T follicular helper cell (primary cell): ENCODE measurements around the gene SENP1.

Experiments used
- DNase-seq: peaks from one replicate; pipeline ENCODE4 v3.0.0-alpha.2; 2020; ENCODE audit warnings: low read depth

Gene SENP1

DNA sequence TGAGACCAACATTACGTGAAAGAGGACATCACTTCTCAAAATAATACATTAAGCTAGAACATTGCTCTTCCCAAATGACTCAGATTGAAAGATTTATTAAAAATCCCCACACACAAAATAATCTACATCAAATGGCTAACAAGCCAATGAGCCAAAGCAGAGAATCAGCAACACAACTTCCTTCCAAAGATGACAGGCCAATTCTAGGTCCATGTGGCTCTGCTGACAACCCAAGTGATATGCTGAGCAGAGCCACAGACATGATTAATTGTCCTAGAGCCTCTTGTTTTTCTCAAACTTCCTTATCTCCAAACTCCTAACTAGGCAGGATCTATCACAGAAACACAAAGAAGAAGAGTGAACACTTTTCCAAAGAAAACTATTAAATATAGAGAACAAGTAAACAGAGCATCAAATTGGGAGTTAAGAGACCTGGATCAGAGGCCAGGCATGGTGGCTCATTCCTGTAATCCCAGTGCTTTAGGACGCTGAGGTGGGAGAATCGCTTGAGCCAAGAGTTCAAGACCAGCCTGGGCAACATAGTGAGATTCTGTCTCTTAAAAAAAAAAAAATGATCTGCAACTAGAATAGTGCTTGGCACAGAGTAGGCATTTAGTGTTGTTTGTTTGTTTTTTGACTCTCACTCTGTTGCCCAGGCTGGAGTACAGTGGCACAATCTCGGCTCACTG lies 38.5 kb downstream of the SENP1 start:
- no peak for DNase-seq

GRCh38 chr12:48065041-48065440 lies 40.8 kb downstream of the SENP1 start:
- no peak for DNase-seq

DNA sequence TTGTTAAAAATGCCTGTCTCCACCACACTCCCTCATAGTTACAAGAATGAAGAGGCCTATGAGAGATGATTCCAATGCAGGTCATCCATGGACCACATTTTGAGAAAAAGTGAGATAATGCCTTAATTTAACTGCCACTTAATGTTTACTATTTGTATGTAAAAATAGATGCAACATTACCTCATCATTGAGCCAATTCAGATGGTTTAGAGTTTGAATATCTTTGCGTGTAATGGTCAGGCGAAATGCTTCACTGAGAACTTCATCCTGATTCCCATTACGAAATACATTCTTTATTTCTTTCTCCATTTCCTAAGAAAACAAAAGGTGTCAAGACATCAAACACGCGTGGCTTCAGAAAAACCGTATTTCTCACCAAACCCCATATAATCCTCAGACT lies 42.3 kb downstream of the SENP1 start:
- DNase-seq = no peak

GRCh38 chr12:48061938-48062719 lies 43.8 kb downstream of the SENP1 start:
- no peak for DNase-seq

DNA sequence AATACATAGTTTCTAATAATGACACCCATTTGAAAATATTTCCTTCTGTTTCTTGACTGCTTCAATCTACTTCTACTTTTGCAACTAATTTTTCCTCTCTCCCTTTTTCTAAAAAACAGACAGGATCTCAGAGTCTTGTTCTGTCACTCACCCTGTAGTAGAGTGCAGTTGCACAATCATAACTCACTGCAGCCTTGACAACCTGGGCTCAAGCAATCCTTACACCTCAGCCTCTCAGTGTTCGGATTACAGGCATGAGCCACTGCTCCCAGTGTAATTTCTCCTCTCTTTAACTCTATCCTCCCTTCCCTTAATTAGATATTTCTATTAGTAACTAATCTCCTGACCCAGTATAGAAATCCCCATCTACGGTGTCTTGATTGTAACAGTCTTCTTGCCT lies 45.4 kb downstream of the SENP1 start:
- DNase-seq = no peak

DNA sequence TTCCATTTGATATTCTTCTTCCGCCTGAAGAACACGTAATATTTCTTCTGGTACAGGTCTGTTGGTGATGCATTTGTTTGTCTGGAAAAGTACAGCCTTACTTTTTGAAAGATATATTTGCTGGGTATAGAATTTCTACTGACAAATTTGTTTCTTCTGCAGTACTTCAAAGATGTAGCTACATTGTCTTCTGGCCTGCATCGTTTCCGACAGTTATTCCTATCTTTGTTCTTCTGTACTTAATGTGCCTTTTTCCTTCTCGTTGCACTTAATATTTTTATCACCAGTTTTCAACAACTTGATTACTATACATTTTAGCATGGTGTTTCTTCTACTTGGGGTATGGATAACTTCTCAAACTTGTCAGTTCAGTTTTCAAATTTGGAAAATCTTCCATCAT lies 47.1 kb downstream of the SENP1 start:
- no peak for DNase-seq

GRCh38 chr12:48054955-48055821 lies 50.7 kb downstream of the SENP1 start:
- no peak for DNase-seq

GRCh38 chr12:48053883-48054282 lies 52.0 kb downstream of the SENP1 start:
- DNase-seq = no peak

- no peak for DNase-seq
These were observed 52.8 kb downstream of the SENP1 start for GRCh38 chr12:48053122-48053521.

GRCh38 chr12:48051681-48052080 lies 54.2 kb downstream of the SENP1 start:
- DNase-seq = no peak

DNA sequence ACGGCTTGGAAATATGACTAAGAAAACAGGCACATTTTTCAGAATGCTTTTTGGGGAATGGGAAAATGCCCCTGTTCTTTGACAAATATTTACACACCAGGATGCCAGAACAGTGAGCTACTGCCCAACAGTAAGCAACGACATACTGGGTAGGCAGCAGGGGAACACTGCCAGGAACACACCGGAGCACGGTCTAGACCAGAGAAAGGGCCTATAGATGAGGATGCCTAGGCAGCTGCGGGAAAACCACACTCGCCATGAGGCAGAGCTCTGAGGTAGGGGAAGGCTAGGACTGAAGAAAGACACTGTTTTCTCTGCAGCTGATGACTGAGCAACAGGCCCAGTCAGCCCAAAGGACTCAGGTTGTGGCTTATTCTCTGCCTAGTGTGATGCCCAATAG lies 55.7 kb downstream of the SENP1 start:
- DNase-seq = no peak

DNA sequence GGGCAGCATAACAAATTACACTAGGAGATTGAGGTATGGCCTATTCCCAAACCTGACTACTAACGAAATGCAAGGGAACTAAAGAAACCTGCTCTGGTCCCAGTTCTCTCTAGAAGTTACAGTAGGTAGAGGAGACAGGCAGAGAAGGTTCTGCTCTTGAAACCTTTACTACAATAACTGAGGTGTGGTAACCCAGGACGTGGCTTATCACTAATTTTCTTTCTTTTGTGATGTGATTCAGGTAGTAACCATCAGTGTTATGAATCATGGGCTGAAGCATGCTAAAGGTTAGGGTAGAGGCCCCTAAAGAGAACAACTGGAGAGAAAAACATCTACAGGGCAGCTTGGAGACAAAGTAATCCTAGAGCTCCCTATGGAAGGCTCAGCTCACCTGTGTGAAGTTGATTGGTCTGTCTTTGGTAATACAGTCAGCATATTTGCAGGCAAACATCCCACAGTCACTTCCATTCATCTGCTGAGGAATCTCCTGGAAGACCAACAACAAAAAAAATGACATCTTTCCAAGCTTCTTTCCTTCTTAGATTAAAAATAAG lies 59.8 kb downstream of the SENP1 start:
- DNase-seq = no peak

- DNase-seq = no peak
These were observed 60.6 kb downstream of the SENP1 start for GRCh38 chr12:48045061-48045846.

- DNase-seq = no peak
These were observed 61.5 kb downstream of the SENP1 start for GRCh38 chr12:48044396-48044795.

GRCh38 chr12:48043771-48044170 lies 62.1 kb downstream of the SENP1 start:
- DNase-seq = no peak

DNA sequence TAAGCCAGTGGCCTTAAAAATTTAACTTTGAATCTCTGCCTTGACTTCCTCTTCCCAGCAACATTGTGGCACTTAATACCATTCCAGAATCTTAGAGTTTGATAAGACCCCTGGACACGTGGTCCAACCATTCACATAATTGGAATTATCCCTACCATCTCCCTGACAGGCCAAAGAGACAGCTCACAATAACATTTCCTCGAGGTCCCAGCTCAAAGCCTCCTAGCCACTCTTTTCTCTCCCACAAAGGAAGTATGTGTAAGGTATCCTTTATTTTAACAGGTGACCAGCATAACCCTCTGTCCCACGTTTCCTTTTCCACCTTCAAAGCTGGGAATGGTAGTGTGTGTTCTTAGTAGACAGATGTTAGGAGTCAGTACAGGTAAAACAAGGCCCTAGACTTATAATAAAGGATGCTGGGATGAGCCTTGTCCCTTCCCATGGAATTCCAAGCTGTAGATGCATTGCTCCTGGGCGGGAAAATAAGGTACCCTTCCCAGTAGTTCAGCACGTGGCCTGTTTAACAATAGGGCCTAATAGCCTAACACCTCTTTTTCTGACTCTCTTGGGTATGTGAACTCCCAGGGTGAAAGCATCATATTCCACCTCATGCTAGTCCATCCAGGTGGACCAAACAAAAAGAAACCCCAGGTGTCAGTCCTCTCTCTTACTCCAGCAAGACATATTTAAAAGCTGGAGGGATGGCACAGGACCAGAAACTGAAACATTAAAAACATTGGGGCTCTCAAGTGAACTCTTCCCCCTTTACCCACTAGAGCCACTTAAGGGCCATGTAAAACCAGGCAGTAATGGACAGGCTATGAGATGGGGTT lies 64.1 kb downstream of the SENP1 start:
- DNase-seq = no peak

DNA sequence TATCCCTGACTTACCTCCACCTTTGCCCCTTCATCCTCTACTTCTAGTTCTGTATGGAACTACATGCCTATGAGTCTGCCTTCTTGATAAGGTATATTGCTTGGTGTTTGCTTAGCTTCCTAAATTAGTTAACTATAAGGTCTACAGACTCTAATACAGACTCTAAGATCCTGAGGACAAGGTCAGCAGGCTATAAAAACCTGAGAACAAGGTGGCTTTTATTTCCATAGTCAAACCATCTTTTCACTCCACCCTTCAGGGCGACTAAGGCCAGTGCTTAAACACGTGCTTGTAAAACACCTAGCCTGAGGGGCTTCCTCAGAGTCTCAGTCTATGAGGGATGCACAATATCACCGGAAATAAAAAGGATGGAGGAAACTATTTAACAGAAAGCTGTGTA lies 65.5 kb downstream of the SENP1 start:
- DNase-seq = no peak

DNA sequence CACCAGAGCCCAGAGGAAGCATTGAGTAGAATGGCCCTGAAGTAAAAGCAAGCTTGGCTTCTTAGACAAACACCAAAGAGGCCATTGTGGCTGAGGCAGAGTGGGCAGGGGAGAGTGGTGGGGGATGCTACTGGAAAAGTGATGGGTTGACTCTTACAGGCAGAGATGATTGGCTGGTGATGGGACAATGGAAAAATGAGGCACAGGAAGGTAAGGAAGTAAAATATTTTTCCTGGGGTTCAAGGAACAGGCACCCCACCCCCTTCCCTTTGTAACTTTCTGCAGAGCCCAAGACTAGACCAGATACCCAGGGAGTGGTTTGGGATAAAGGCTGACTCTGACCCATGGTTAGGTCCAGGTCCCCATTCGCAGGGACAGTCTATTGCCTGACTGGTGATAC lies 66.7 kb downstream of the SENP1 start:
- no peak for DNase-seq

DNA sequence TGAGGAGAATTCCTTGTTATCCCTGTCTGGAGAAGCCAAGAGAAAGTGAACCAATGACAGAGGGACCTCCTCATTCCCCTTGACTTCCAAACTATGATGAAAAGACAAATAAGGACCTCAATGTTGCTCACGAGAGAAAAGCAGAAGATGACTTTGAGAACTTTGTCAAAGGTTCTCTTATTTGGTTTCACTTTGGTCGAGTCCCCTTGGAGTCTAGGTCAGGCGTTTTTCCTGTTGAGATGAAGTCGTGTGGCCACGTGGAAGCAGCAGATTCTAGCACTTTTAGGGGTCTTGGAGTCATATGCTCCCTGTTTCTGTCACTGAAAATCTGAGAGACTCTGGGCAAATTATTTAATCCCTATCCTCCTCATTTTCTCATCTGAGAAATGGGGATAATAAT lies 67.8 kb downstream of the SENP1 start:
- no peak for DNase-seq

- no peak for DNase-seq
These were observed 68.5 kb downstream of the SENP1 start for GRCh38 chr12:48037267-48037915.
